Trophoblast cell (in vitro differentiated cells and primary cell): Measurements from ENCODE around the gene RNF175.

Experiments used
- DNase-seq, 2 donors: peaks; one replicate each; pipeline ENCODE4 v3.0.0-alpha.2; 2016
- H2AFZ ChIP-seq: 2 replicates; pipeline ENCODE4 v1.6.1; 2013; ENCODE audit warnings: low read length, moderate library complexity, mild to moderate bottlenecking; ENCODE audit not compliant: insufficient read depth, poor library complexity
- H2AK5ac ChIP-seq: 2 replicates; pipeline ENCODE4 v1.6.1; 2013; ENCODE audit warnings: mild to moderate bottlenecking, low read length
- H2BK120ac ChIP-seq: 2 replicates; pipeline ENCODE4 v1.6.1; 2013; ENCODE audit warnings: low read length, mild to moderate bottlenecking, moderate library complexity; ENCODE audit not compliant: insufficient read depth, poor library complexity
- H2BK12ac ChIP-seq: 2 replicates; pipeline ENCODE4 v1.6.1; 2013; ENCODE audit warnings: mild to moderate bottlenecking, low read length, moderate library complexity
- H2BK5ac ChIP-seq: 2 replicates; pipeline ENCODE4 v1.6.1; 2013; ENCODE audit warnings: low read length, low read depth, moderate library complexity, mild to moderate bottlenecking; ENCODE audit not compliant: poor library complexity
- H3K14ac ChIP-seq: 2 replicates; pipeline ENCODE4 v1.6.1; 2013; ENCODE audit warnings: mild to moderate bottlenecking, low read length
- H3K18ac ChIP-seq: 2 replicates; pipeline ENCODE4 v1.6.1; 2013; ENCODE audit warnings: mild to moderate bottlenecking, low read length
- H3K23ac ChIP-seq: 2 replicates; pipeline ENCODE4 v1.6.1; 2013; ENCODE audit warnings: low read length
- H3K27ac ChIP-seq: 2 replicates; pipeline ENCODE4 v1.5.1; 2013; ENCODE audit warnings: low read depth, mild to moderate bottlenecking, inconsistent platforms, low read length, moderate library complexity
- H3K27me3 ChIP-seq: 2 replicates; pipeline ENCODE4 v1.6.1; 2013; ENCODE audit warnings: inconsistent platforms, mild to moderate bottlenecking, low read length, moderate library complexity; ENCODE audit not compliant: insufficient read depth
- H3K36me3 ChIP-seq, 2 experiments: 1 replicate in 1 of 2; 2 replicates in 1 of 2; pipeline ENCODE4 v1.6.1; 2013; ENCODE audit warnings: low read length in 2 of 2, mild to moderate bottlenecking in 2 of 2, moderate library complexity in 1 of 2; ENCODE audit not compliant: insufficient read depth in 2 of 2, control insufficient read depth in 1 of 2
- H3K4ac ChIP-seq: 2 replicates; pipeline ENCODE4 v1.6.1; 2013; ENCODE audit warnings: low read depth, mild to moderate bottlenecking, low read length, moderate library complexity
- H3K4me1 ChIP-seq, 2 experiments: 1 replicate in 1 of 2; 2 replicates in 1 of 2; pipeline ENCODE4 v1.6.1; 2013; ENCODE audit warnings: low read length in 2 of 2, mild to moderate bottlenecking in 2 of 2, moderate library complexity in 1 of 2; ENCODE audit not compliant: insufficient read depth in 2 of 2, control insufficient read depth in 1 of 2
- H3K4me2 ChIP-seq: 2 replicates; pipeline ENCODE4 v1.6.1; 2013; ENCODE audit warnings: inconsistent platforms, mild to moderate bottlenecking, low read length, moderate library complexity
- H3K4me3 ChIP-seq: 2 replicates; pipeline ENCODE4 v1.5.1; 2013; ENCODE audit warnings: mild to moderate bottlenecking, low read depth, low read length, inconsistent platforms
- H3K79me1 ChIP-seq: one replicate; pipeline ENCODE4 v1.6.1; 2013; ENCODE audit warnings: low read length
- H3K79me2 ChIP-seq: 2 replicates; pipeline ENCODE4 v1.6.1; 2013; ENCODE audit warnings: low read length, mild to moderate bottlenecking; ENCODE audit not compliant: control insufficient read depth, insufficient read depth, poor library complexity
- H3K9ac ChIP-seq: 2 replicates; pipeline ENCODE4 v1.6.1; 2013; ENCODE audit warnings: mild to moderate bottlenecking, low read length
- H3K9me3 ChIP-seq: 2 replicates; pipeline ENCODE4 v1.6.1; 2013; ENCODE audit warnings: low read depth, mild to moderate bottlenecking, control low read depth, inconsistent platforms, low read length; ENCODE audit not compliant: insufficient read depth
- H4K12ac ChIP-seq: 2 replicates; pipeline ENCODE4 v1.6.1; 2013; ENCODE audit warnings: low read depth, mild to moderate bottlenecking, low read length, moderate library complexity
- H4K8ac ChIP-seq: 2 replicates; pipeline ENCODE4 v1.6.1; 2013; ENCODE audit warnings: low read depth, mild to moderate bottlenecking, low read length, moderate library complexity
- H4K91ac ChIP-seq: one replicate; pipeline ENCODE4 v1.6.1; 2013; ENCODE audit warnings: low read depth, mild to moderate bottlenecking, low read length, moderate library complexity
- WGBS: extraction: QIAGEN DNeasy Blood & Tissue Kit; methylation state at CpG from one replicate; pipeline ENCODE4 v1.1.7; 2013; ENCODE audit warnings: missing lambda C conversion rate; ENCODE audit not compliant: insufficient read length, insufficient coverage; ENCODE audit errors: extremely low coverage; 5-methylcytosine and 5-hydroxymethylcytosine counted together

The RNF175 gene

DNA sequence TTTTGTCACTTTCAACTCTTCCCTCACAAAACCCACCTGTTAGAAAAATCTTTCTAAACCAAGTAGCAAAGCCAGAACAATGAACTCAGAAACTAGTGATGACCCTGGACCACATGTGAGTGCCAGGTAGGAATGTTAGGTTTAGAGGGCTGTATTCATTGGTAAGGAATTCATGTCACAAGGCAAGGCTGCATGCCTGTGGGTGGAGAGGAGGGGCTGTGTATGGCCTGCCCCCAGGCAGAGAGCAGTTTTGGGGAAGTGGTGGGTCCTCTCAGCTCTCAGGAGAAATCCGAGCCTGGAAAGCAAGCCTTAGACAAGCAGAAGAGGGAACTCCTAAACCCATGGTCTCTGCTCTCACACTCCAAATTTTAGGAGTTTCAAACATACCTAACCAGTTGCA is 2.4 kb downstream of the RNF175 start:
- Histone ChIP-seq H3K23ac (no peak overlapping the region), H4K91ac (no peak overlapping the region), H3K4me1 (peaks cover 5 to 9% of the 10 kb centered on the region in 2 experiments), H3K79me1 (no peaks in the 10 kb centered on the region), H3K36me3 (no peaks in the 10 kb centered on the region), H3K27ac (no peak overlapping the region), H2AK5ac (no peak overlapping the region), H3K14ac (no peak overlapping the region), H2BK5ac (no peak overlapping the region), H3K18ac (no peak overlapping the region), H2BK12ac (no peak overlapping the region), H3K4me2 (no peak overlapping the region), H3K27me3 (peaks cover 12% of the 10 kb centered on the region), H3K79me2 (no peaks in the 10 kb centered on the region), H2BK120ac (no peak overlapping the region), H3K4ac (no peak overlapping the region), H3K9me3 (peaks cover 9% of the 10 kb centered on the region), H3K9ac (no peak overlapping the region), H4K8ac (no peak overlapping the region), H4K12ac (no peak overlapping the region), H2AFZ (no peak overlapping the region), H3K4me3 (no peak overlapping the region)
- WGBS = no CpG with 5 or more reads among the region's 1 CpG
- DNase-seq = no peak

DNA sequence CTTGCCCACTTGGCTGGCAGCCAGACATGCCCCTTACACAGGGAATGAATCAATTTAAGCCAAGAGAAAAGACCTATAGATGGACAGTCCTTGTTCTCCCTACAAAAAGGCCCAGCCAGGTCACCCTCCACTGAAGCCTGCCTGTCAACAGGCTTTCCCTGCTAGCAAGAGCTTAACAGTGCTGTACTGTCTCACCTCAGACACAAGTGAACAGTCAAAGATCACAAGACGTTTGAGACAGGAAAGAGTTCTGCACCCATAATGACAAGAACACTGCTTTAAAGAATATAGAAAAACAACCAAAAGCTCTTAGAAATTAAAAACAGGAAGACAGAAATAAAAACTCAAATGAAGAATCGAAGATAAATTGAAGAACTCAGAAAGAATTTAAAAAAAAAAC is 4.6 kb downstream of the RNF175 start:
- Histone ChIP-seq H3K79me1 (no peaks in the 10 kb centered on the region), H3K23ac (no peak overlapping the region), H3K9ac (no peak overlapping the region), H4K8ac (no peak overlapping the region), H3K4me1 (peaks cover 5 to 9% of the 10 kb centered on the region in 2 experiments), H2BK120ac (no peak overlapping the region), H2BK12ac (no peak overlapping the region), H3K27ac (no peak overlapping the region), H3K4me2 (no peak overlapping the region), H3K4ac (no peak overlapping the region), H3K4me3 (no peak overlapping the region), H4K12ac (no peak overlapping the region), H4K91ac (no peak overlapping the region), H2AK5ac (no peak overlapping the region), H2BK5ac (no peak overlapping the region), H3K27me3 (peaks cover 12% of the 10 kb centered on the region), H3K9me3 (peaks cover 7% of the 10 kb centered on the region), H2AFZ (no peak overlapping the region), H3K36me3 (no peaks in the 10 kb centered on the region), H3K18ac (no peak overlapping the region), H3K79me2 (no peaks in the 10 kb centered on the region), H3K14ac (no peak overlapping the region)
- DNase-seq = no peak
- WGBS = no CpG with 5 or more reads among the region's 2 CpGs

DNA sequence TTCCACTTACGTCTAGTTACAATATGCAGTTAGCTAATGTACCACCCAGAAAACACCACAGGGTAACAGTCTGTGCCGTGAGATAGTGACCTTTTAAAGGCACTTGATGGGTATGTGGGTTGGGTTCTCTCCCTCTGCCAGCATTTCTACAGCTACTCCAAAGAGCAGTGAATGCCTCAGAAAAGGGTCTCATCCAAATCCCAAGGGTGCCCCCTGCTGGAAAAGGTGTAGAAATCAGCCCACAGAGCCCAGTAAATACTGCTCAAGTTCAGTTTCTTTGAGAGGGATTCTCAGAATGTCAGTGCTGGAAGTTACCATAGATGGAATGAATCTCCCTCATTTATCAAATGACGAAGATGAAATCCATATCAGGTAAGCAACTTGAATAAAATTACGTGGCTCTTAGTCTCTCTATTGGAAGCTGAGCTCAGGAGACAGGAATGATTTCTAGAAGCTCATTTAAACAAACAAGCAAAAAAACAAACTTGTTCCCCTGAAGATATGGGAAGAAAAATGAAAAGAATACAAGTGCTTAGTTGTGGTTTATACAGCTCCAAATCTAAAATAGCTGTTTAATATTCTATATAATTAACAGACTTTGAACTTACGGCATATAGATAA is 9.5 kb downstream of the RNF175 start:
- Histone ChIP-seq H3K79me1 (no peaks in the 10 kb centered on the region), H2BK120ac (no peak overlapping the region), H3K9ac (no peak overlapping the region), H2BK12ac (no peak overlapping the region), H4K91ac (no peak overlapping the region), H3K9me3 (peaks cover 6% of the 10 kb centered on the region), H3K4me2 (no peak overlapping the region), H3K4me1 (peaks cover 0 to 1% of the 10 kb centered on the region in 2 experiments), H3K23ac (no peak overlapping the region), H3K36me3 (no peaks in the 10 kb centered on the region), H2BK5ac (no peak overlapping the region), H3K4ac (no peak overlapping the region), H4K12ac (no peak overlapping the region), H4K8ac (no peak overlapping the region), H3K27me3 (no peaks in the 10 kb centered on the region), H3K4me3 (no peak overlapping the region), H3K14ac (no peak overlapping the region), H3K27ac (no peak overlapping the region), H3K18ac (no peak overlapping the region), H3K79me2 (no peaks in the 10 kb centered on the region), H2AK5ac (no peak overlapping the region), H2AFZ (no peak overlapping the region)
- WGBS = no CpG with 5 or more reads among the region's 5 CpGs
- peak; percentile 58 to 86 for DNase-seq

DNA sequence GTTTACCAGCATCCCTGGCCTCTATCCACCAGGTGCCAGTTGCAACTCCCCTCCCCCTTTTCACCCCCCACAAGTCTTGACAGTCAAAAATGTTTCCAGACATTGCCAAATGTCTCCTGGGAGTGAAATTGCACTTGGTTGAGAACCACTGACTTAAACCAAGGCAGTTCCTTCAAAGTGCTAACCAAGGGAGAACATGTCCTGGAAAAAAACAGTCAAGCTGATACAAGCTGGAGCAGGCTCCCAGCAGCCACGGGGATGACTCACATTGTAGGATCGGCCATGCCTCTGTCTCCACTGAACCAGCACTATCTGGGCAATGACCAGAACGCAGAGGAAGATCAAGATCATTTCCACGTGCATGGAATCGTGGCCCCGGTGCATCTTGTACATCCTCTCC is 11.4 kb downstream of the RNF175 start:
- Histone ChIP-seq H3K23ac (no peak overlapping the region), H3K4me3 (no peak overlapping the region), H3K79me1 (no peaks in the 10 kb centered on the region), H4K8ac (no peak overlapping the region), H4K91ac (no peak overlapping the region), H3K9me3 (no peaks in the 10 kb centered on the region), H2AFZ (no peak overlapping the region), H3K18ac (no peak overlapping the region), H3K27ac (no peak overlapping the region), H3K14ac (no peak overlapping the region), H3K79me2 (no peaks in the 10 kb centered on the region), H4K12ac (no peak overlapping the region), H2AK5ac (no peak overlapping the region), H2BK120ac (no peak overlapping the region), H3K4me2 (no peak overlapping the region), H3K36me3 (no peaks in the 10 kb centered on the region), H3K4me1 (peaks cover 0 to 1% of the 10 kb centered on the region in 2 experiments), H2BK5ac (no peak overlapping the region), H3K9ac (peak overlapping the region; percentile 11), H3K4ac (no peak overlapping the region), H2BK12ac (no peak overlapping the region), H3K27me3 (no peaks in the 10 kb centered on the region)
- peak; percentile 66 to 81 for DNase-seq
- no CpG with 5 or more reads among the region's 6 CpGs for WGBS
